ENCODE data around the gene TMOD3.

Gene TMOD3

DNA sequence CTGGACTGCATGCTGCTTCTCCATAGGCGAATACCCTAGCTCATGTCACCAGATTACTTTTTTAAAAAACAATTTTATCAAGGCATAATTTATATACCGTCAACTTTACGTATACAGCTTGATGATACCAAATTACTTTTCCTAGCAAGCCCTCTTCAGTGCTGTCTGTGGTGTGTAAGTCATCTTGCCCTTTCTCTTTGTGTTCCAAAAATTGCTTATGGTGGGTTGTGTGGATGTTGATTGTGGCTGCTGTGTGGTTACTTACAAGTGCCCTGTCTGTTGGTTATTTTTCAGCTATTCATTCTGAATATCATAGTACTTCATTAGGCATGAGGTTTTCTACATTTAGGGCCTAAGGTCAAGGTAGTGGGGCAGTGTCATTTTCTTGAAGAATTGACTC lies 12.8 kb downstream of the TMOD3 start:
- Histone ChIP-seq H3K27ac (replicated peaks; ENCODE audit: low read length) (no peak overlapping the region), H3K14ac (ENCODE audit: low read length) (no peak overlapping the region), H3K23ac (ENCODE audit: low read depth, low read length, poor library complexity) (no peak overlapping the region), H3K4me2 (ENCODE audit: insufficient read depth, low read length, poor library complexity, severe bottlenecking) (no peak overlapping the region), H3K27me3 (ENCODE audit: control insufficient read depth in 3 of 3, insufficient read depth in 3 of 3, low read depth in 1 of 3, low read length in 3 of 3) (no peaks in the 10 kb centered on the region), H2BK120ac (ENCODE audit: low read depth, low read length) (no peak overlapping the region), H3K36me3 (replicated peaks in 1 of 2; ENCODE audit: control insufficient read depth in 2 of 2, insufficient read depth in 2 of 2, low read length in 2 of 2) (no peaks in the 10 kb centered on the region), H2BK15ac (ENCODE audit: low read length) (no peak overlapping the region), H3K9ac (ENCODE audit: low read depth, low read length, poor library complexity) (no peak overlapping the region), H3K4me1 (ENCODE audit: control insufficient read depth in 2 of 2, insufficient read depth in 1 of 2, low read depth in 1 of 2, low read length in 2 of 2) (peaks cover 8 to 17% of the 10 kb centered on the region in 2 donors), H3K79me1 (ENCODE audit: low read depth, low read length) (no peaks in the 10 kb centered on the region), H3K4ac (ENCODE audit: low read length) (no peak overlapping the region), H4K8ac (ENCODE audit: low read depth, low read length) (no peak overlapping the region), H3K18ac (ENCODE audit: low read length) (no peak overlapping the region), H2BK5ac (ENCODE audit: low read length) (no peak overlapping the region), H3K4me3 (ENCODE audit: low read length in 2 of 2) (no peak overlapping the region), H2BK12ac (ENCODE audit: low read length) (no peak overlapping the region), H2AFZ (ENCODE audit: low read length) (no peak overlapping the region), H3K9me3 (replicated peaks in 1 of 2; ENCODE audit: control insufficient read depth in 2 of 2, insufficient read depth in 1 of 2, low read depth in 1 of 2, low read length in 2 of 2) (no peaks in the 10 kb centered on the region), H2AK5ac (ENCODE audit: low read depth, low read length) (no peak overlapping the region), H4K91ac (ENCODE audit: low read depth, low read length, poor library complexity) (no peak overlapping the region)
- WGBS, 2 donors (ENCODE audit: extremely low coverage in 2 of 2, insufficient read length in 2 of 2, insufficient replicate concordance in 1 of 2): no CpG with 5 or more reads among the region's 3 CpGs
- no peak for DNase-seq (ENCODE audit: low spot score)

DNA sequence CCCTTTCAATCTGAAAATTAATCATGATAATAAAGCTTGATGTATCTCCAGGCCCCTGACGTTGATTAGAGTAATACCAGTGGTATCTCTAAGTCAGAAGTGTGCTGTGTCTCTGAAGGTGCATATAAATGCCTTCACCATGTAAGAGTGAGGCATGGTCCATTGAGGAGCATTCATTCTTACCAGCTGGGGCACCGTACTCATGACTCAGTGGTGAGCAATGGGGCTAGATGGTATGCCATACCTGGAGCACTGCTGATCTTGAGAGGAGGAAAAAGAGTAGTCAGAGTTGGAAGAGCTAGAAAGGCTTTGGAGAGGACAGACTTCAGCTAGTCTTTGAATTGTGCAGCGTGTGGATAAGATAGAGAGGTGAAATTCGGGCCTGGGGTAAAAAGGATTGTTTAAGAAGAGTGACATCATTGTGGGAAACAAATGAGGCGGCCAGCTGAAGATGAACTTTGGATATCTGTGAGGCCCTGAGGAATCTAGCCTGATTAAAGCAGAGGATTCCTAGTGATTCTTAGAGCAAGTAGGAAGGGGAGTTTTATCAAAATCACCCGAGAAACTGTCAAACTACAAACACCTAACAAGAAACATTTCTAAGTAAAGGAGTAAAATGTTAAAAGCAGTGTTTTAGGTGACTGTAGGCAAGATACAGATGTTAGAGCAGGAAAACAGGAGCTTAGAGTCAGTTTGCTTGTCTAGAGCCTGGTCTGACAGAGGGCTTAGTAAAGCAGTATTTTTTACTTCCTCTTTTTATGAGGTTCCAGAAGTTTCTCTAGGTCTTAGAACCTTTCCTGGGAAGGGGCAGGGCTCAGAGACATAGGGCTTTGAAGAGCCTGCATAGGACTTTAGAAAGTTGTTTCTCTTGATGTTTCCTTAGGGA lies 13.6 kb downstream of the TMOD3 start:
- H2BK5ac ChIP-seq (ENCODE audit: low read length): no peak overlapping the region
- H2BK12ac ChIP-seq (ENCODE audit: low read length): no peak overlapping the region
- H4K8ac ChIP-seq (ENCODE audit: low read depth, low read length): no peak overlapping the region
- no peak overlapping the region for H3K23ac ChIP-seq (ENCODE audit: low read depth, low read length, poor library complexity)
- no peaks in the 10 kb centered on the region for H3K36me3 ChIP-seq (replicated peaks in 1 of 2; ENCODE audit: control insufficient read depth in 2 of 2, insufficient read depth in 2 of 2, low read length in 2 of 2)
- H3K18ac ChIP-seq (ENCODE audit: low read length): no peak overlapping the region
- H3K4me1 ChIP-seq (ENCODE audit: control insufficient read depth in 2 of 2, insufficient read depth in 1 of 2, low read depth in 1 of 2, low read length in 2 of 2): peaks cover 6 to 11% of the 10 kb centered on the region in 2 donors
- H3K27me3 ChIP-seq (ENCODE audit: control insufficient read depth in 3 of 3, insufficient read depth in 3 of 3, low read depth in 1 of 3, low read length in 3 of 3): no peaks in the 10 kb centered on the region
- H3K4me3 ChIP-seq (ENCODE audit: low read length in 2 of 2): no peak overlapping the region
- H3K9me3 ChIP-seq (replicated peaks in 1 of 2; ENCODE audit: control insufficient read depth in 2 of 2, insufficient read depth in 1 of 2, low read depth in 1 of 2, low read length in 2 of 2): no peaks in the 10 kb centered on the region
- H2BK15ac ChIP-seq (ENCODE audit: low read length): no peak overlapping the region
- DNase-seq (ENCODE audit: low spot score): no peak
- no peak overlapping the region for H2AFZ ChIP-seq (ENCODE audit: low read length)
- no peak overlapping the region for H3K27ac ChIP-seq (replicated peaks; ENCODE audit: low read length)
- no peak overlapping the region for H2BK120ac ChIP-seq (ENCODE audit: low read depth, low read length)
- no peaks in the 10 kb centered on the region for H3K79me1 ChIP-seq (ENCODE audit: low read depth, low read length)
- H3K4me2 ChIP-seq (ENCODE audit: insufficient read depth, low read length, poor library complexity, severe bottlenecking): no peak overlapping the region
- H2AK5ac ChIP-seq (ENCODE audit: low read depth, low read length): no peak overlapping the region
- H3K4ac ChIP-seq (ENCODE audit: low read length): no peak overlapping the region
- H3K9ac ChIP-seq (ENCODE audit: low read depth, low read length, poor library complexity): no peak overlapping the region
- whole genome bisulfite sequencing, 2 donors (ENCODE audit: extremely low coverage in 2 of 2, insufficient read length in 2 of 2, insufficient replicate concordance in 1 of 2): no CpG with 5 or more reads among the region's 6 CpGs
- H4K91ac ChIP-seq (ENCODE audit: low read depth, low read length, poor library complexity): no peak overlapping the region
- H3K14ac ChIP-seq (ENCODE audit: low read length): no peak overlapping the region

DNA sequence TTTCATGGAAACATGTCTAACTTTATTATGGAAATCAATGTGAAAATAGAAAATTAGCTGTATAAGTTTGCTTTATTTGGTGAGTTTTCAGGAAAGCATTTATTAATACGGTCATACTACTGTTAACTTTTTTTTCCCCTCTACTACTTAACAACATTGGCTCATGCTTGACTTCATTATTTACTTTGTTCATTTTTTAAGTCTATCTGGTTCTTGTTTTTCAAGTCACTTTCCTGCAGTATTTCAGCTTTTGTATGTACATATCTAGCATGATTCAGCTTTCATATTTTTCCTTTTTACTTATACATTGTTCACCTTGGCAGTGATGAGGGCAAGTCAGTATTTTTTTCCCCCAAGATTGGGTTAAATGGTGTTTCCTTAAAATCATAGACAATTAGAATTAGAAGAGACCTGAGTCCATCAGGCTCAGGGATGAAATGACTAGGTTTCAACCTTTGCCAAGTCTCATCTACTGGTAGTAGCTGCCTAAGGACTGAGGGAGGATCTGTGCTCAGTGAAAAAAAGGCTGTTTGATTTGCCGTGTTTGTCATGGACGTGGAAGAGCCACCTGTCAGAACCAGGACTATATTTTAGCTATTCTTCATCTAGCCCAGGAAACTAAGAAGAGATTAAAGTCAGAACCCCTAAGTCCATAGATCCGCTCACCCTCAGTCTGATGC lies 15.4 kb downstream of the TMOD3 start:
- no peak for DNase-seq (ENCODE audit: low spot score)
- Histone ChIP-seq H3K4me2 (ENCODE audit: insufficient read depth, low read length, poor library complexity, severe bottlenecking) (no peak overlapping the region), H3K4me1 (ENCODE audit: control insufficient read depth in 2 of 2, insufficient read depth in 1 of 2, low read depth in 1 of 2, low read length in 2 of 2) (peaks cover 6 to 8% of the 10 kb centered on the region in 2 donors), H3K14ac (ENCODE audit: low read length) (no peak overlapping the region), H2BK5ac (ENCODE audit: low read length) (no peak overlapping the region), H3K23ac (ENCODE audit: low read depth, low read length, poor library complexity) (no peak overlapping the region), H2AFZ (ENCODE audit: low read length) (no peak overlapping the region), H3K18ac (ENCODE audit: low read length) (no peak overlapping the region), H3K27ac (replicated peaks; ENCODE audit: low read length) (no peak overlapping the region), H3K4ac (ENCODE audit: low read length) (no peak overlapping the region), H3K79me1 (ENCODE audit: low read depth, low read length) (no peaks in the 10 kb centered on the region), H3K4me3 (ENCODE audit: low read length in 2 of 2) (no peak overlapping the region), H3K9me3 (replicated peaks in 1 of 2; ENCODE audit: control insufficient read depth in 2 of 2, insufficient read depth in 1 of 2, low read depth in 1 of 2, low read length in 2 of 2) (no peaks in the 10 kb centered on the region), H4K91ac (ENCODE audit: low read depth, low read length, poor library complexity) (no peak overlapping the region), H3K27me3 (ENCODE audit: control insufficient read depth in 3 of 3, insufficient read depth in 3 of 3, low read depth in 1 of 3, low read length in 3 of 3) (no peaks in the 10 kb centered on the region), H2BK15ac (ENCODE audit: low read length) (no peak overlapping the region), H2AK5ac (ENCODE audit: low read depth, low read length) (no peak overlapping the region), H3K9ac (ENCODE audit: low read depth, low read length, poor library complexity) (no peak overlapping the region), H3K36me3 (replicated peaks in 1 of 2; ENCODE audit: control insufficient read depth in 2 of 2, insufficient read depth in 2 of 2, low read length in 2 of 2) (no peaks in the 10 kb centered on the region), H2BK120ac (ENCODE audit: low read depth, low read length) (no peak overlapping the region), H4K8ac (ENCODE audit: low read depth, low read length) (no peak overlapping the region), H2BK12ac (ENCODE audit: low read length) (no peak overlapping the region)
- WGBS, 2 donors (ENCODE audit: extremely low coverage in 2 of 2, insufficient read length in 2 of 2, insufficient replicate concordance in 1 of 2): no CpG with 5 or more reads among the region's 4 CpGs

DNA sequence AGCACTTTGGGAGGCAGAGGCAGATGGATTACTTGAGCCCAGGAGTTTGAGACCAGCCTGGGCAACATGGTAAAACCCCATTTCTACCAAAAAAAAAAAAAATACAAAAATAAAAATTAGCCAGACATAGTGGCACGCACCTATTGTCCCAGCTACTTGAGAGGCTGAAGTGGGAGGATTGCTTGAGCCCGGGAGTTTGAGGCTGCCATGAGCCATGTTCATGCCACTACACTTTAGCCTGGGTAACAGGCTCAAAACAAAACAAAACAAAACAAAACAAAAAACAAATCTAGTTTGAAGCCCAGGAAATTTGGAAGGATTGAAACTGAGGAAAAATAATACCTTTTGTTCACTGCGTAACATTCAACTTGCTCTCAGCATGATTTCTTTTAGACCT lies 16.6 kb downstream of the TMOD3 start:
- Histone ChIP-seq H3K27ac (replicated peaks; ENCODE audit: low read length) (no peak overlapping the region), H2BK5ac (ENCODE audit: low read length) (no peak overlapping the region)
- WGBS, 2 donors (ENCODE audit: extremely low coverage in 2 of 2, insufficient read length in 2 of 2, insufficient replicate concordance in 1 of 2): no CpG with 5 or more reads among the region's 3 CpGs

More for the DNA sequence above, 16.6 kb downstream of the TMOD3 start:
- no peak overlapping the region for H4K91ac ChIP-seq (ENCODE audit: low read depth, low read length, poor library complexity)
- no peaks in the 10 kb centered on the region for H3K36me3 ChIP-seq (replicated peaks in 1 of 2; ENCODE audit: control insufficient read depth in 2 of 2, insufficient read depth in 2 of 2, low read length in 2 of 2)
- no peak overlapping the region for H4K8ac ChIP-seq (ENCODE audit: low read depth, low read length)
- H2BK15ac ChIP-seq (ENCODE audit: low read length): no peak overlapping the region
- no peak overlapping the region for H3K4me2 ChIP-seq (ENCODE audit: insufficient read depth, low read length, poor library complexity, severe bottlenecking)
- no peak overlapping the region for H3K4me3 ChIP-seq (ENCODE audit: low read length in 2 of 2)
- H3K18ac ChIP-seq (ENCODE audit: low read length): no peak overlapping the region
- no peaks in the 10 kb centered on the region for H3K9me3 ChIP-seq (replicated peaks in 1 of 2; ENCODE audit: control insufficient read depth in 2 of 2, insufficient read depth in 1 of 2, low read depth in 1 of 2, low read length in 2 of 2)
- no peaks in the 10 kb centered on the region for H3K27me3 ChIP-seq (ENCODE audit: control insufficient read depth in 3 of 3, insufficient read depth in 3 of 3, low read depth in 1 of 3, low read length in 3 of 3)
- no peak overlapping the region for H2AK5ac ChIP-seq (ENCODE audit: low read depth, low read length)
- H3K14ac ChIP-seq (ENCODE audit: low read length): no peak overlapping the region
- H3K9ac ChIP-seq (ENCODE audit: low read depth, low read length, poor library complexity): no peak overlapping the region
- H3K4me1 ChIP-seq (ENCODE audit: control insufficient read depth in 2 of 2, insufficient read depth in 1 of 2, low read depth in 1 of 2, low read length in 2 of 2): peaks cover 6 to 8% of the 10 kb centered on the region in 2 donors
- DNase-seq (ENCODE audit: low spot score): no peak
- H2BK12ac ChIP-seq (ENCODE audit: low read length): no peak overlapping the region
- H3K4ac ChIP-seq (ENCODE audit: low read length): no peak overlapping the region
- H3K79me1 ChIP-seq (ENCODE audit: low read depth, low read length): no peaks in the 10 kb centered on the region
- H2AFZ ChIP-seq (ENCODE audit: low read length): no peak overlapping the region
- no peak overlapping the region for H3K23ac ChIP-seq (ENCODE audit: low read depth, low read length, poor library complexity)
- H2BK120ac ChIP-seq (ENCODE audit: low read depth, low read length): no peak overlapping the region

Measured in neuronal stem cell (in vitro differentiated cells).